ENCODE results near the gene EHMT2.

DNA sequence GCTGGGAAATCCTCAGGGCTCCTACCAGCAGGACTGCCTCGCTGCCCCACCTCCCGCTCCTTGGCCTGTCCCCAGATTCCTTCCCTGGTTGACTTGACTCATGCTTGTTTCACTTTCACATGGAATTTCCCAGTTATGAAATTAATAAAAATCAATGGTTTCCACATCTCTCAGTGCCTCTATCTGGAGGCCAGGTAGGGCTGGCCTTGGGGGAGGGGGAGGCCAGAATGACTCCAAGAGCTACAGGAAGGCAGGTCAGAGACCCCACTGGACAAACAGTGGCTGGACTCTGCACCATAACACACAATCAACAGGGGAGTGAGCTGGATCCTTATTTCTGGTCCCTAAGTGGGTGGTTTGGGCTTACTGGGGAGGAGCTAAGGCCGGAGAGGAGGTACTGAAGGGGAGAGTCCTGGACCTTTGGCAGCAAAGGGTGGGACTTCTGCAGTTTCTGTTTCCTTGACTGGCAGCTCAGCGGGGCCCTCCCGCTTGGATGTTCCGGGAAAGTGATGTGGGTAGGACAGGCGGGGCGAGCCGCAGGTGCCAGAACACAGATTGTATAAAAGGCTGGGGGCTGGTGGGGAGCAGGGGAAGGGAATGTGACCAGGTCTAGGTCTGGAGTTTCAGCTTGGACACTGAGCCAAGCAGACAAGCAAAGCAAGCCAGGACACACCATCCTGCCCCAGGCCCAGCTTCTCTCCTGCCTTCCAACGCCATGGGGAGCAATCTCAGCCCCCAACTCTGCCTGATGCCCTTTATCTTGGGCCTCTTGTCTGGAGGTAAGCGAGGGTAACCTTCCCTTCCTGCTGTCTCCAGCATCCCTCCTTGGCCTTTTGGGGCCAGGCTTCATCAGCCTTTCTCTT, 48.2 kb upstream of the EHMT2 start, which contains the start of gene CFB:
- TF ChIP-seq, protein P1, sequence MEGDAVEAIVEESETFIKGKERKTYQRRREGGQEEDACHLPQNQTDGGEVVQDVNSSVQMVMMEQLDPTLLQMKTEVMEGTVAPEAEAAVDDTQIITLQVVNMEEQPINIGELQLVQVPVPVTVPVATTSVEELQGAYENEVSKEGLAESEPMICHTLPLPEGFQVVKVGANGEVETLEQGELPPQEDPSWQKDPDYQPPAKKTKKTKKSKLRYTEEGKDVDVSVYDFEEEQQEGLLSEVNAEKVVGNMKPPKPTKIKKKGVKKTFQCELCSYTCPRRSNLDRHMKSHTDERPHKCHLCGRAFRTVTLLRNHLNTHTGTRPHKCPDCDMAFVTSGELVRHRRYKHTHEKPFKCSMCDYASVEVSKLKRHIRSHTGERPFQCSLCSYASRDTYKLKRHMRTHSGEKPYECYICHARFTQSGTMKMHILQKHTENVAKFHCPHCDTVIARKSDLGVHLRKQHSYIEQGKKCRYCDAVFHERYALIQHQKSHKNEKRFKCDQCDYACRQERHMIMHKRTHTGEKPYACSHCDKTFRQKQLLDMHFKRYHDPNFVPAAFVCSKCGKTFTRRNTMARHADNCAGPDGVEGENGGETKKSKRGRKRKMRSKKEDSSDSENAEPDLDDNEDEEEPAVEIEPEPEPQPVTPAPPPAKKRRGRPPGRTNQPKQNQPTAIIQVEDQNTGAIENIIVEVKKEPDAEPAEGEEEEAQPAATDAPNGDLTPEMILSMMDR (conservative IDR thresholded peaks at IDR 0.05 in 1 of 2, IDR thresholded peaks at IDR 0.05 in 1 of 2; ENCODE audit: low read depth in 1 of 2, low read length in 2 of 2), result no peak
- no peak for TF ChIP-seq EZH2 (IDR thresholded peaks at IDR 0.05; ENCODE audit: low read length, missing control alignments)
